Stimulated activated CD4-positive, alpha-beta T cell treated with anti-CD3 and anti-CD28 coated beads, Interleukin-4, amount 100 ng/mL, for 24 hours (primary cell): ENCODE data around the gene KIAA0319L.
"Not testable (repeated sequence)": the region's sequence is repeated elsewhere in the genome, so short reads cannot be mapped to it uniquely, and the experiment has no call there.

Experiments used
- DNase-seq: peaks from one replicate; pipeline ENCODE4 v3.0.0-alpha.2; 2020

KIAA0319L gene

GRCh38 chr1:35477870-35478269 is 79.3 kb downstream of the KIAA0319L start:
- no peak for DNase-seq

- DNase-seq = no peak
Measured at GRCh38 chr1:35475856-35476674, 81.1 kb downstream of the KIAA0319L start.

- DNase-seq = no peak
Measured at GRCh38 chr1:35475356-35475755, 81.8 kb downstream of the KIAA0319L start.

- not testable (repeated sequence) for DNase-seq
Measured at GRCh38 chr1:35473216-35473615, 84.0 kb downstream of the KIAA0319L start.

- no peak for DNase-seq
Measured at GRCh38 chr1:35470977-35471613, 86.1 kb downstream of the KIAA0319L start.

GRCh38 chr1:35466120-35466519 is 91.1 kb downstream of the KIAA0319L start:
- DNase-seq = no peak

- DNase-seq = not testable (repeated sequence)
Measured at GRCh38 chr1:35463749-35464148, 93.5 kb downstream of the KIAA0319L start.

DNA sequence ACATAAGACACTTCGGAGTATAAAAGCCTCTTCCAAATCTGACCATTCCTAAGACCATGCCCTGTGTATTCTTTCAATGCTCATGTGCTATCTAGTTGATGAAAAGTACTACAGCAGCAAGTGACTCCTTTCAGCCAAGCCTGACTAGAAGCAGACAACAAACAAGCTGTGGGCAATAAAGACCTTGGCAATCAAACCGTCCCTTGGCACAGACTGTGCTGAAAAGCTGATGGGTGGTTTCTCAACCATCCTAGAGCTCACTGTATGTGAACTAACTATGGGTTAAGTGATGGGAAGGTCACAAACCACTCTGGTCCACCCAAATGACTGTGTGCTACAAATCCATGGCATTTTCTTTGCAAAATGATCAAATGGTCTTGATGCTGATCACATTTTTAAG is 94.0 kb downstream of the KIAA0319L start:
- no peak for DNase-seq

- DNase-seq = no peak
Measured at GRCh38 chr1:35461966-35462651, 95.1 kb downstream of the KIAA0319L start.

DNA sequence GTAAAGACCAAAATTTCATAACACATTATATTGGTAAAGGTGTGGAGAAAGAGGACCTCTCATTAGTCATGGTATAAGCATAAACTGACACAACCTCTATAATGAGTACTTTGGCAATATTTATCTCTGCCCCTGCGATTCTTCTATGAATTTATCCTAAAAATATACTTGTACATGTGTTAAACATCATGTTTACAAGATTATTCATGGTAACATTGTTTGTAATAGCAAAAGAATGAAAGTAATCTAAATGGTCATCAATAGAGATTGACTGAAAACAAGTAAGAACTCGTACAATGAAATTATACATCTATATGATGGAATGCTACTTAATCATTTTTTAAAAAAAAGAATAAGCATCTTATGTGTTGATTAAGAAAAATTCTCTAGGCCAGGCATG is 96.4 kb downstream of the KIAA0319L start:
- DNase-seq = no peak

GRCh38 chr1:35454616-35455015 is 102.6 kb downstream of the KIAA0319L start:
- no peak for DNase-seq

DNA sequence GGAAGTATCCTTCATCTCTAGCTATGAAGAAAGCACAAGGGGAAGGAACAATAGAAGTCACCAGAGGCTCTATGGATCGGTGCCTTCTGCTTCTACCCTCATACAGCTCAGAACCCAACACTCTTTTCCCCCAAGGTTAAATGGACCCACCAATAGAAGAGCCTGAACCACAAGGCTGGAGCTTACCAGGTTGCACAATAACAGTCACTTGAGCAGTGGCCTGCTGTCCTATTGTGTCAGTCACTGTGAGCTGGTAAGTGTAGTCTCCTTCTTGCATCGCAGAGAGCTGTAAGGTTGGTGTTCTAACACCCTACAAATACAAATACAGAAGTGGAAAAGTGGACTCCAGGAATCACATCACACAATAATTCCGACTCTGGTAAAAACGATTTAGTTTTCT is 103.0 kb downstream of the KIAA0319L start:
- no peak for DNase-seq

DNA sequence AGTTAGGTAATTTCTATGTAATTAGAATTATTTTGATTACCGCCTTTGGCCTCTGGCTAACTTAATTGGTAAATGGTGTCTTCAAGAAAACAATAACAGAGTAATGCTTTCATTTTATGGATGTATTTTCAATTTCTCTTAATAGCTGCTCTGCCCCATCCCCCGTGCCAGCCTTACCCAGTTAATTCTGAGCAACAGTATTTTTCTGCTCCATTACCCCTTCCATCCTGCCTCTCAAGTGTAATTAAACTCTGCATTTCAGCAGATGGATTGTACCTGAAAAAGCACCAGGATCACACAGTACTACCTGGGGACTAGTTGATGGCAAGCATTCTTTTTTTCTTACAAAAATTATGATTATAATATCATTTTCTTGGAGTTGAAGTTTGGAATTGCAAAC is 104.2 kb downstream of the KIAA0319L start:
- DNase-seq = no peak

- DNase-seq = no peak
Measured at GRCh38 chr1:35452106-35452774, 105.0 kb downstream of the KIAA0319L start.

- DNase-seq = peak; percentile 82
Measured at GRCh38 chr1:35451125-35451528, 106.1 kb downstream of the KIAA0319L start.

- DNase-seq = no peak
Measured at GRCh38 chr1:35449334-35450008, 107.7 kb downstream of the KIAA0319L start.

DNA sequence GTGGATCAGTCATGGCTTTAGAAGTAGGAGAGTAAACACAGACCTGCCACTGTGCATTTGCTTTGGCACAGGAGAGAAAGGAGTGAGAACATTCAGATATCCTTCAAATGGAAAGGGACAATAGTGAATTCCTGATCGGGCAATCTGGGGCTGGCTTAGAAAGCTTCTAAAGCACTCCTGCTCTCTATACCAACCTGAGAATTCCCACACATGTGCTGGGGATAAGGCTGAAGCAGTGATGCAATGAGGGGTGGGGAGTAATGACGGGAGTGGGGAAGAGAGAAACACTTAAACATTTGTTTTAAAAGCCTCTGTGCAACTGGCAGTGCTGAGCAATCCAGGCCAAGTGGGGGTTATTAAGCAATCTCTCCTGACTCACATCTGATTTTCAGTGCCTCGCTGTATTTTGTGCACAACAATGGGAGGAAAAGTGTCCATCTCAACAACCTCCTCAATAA is 108.8 kb downstream of the KIAA0319L start:
- no peak for DNase-seq

- no peak for DNase-seq
Measured at GRCh38 chr1:35447278-35447677, 109.9 kb downstream of the KIAA0319L start.

DNA sequence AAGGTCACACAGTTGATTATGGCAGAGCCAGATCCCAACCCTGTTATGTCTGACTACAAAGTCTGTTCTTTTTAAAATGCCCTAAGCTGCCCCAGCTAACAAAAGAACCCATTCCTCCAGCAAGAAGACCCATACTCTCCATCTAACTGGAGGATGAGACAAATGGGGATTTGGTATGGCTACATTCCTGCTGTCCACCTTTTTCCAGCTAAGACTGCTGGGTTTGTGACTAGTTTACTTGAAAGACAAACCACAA is 112.8 kb downstream of the KIAA0319L start:
- DNase-seq = no peak

DNA sequence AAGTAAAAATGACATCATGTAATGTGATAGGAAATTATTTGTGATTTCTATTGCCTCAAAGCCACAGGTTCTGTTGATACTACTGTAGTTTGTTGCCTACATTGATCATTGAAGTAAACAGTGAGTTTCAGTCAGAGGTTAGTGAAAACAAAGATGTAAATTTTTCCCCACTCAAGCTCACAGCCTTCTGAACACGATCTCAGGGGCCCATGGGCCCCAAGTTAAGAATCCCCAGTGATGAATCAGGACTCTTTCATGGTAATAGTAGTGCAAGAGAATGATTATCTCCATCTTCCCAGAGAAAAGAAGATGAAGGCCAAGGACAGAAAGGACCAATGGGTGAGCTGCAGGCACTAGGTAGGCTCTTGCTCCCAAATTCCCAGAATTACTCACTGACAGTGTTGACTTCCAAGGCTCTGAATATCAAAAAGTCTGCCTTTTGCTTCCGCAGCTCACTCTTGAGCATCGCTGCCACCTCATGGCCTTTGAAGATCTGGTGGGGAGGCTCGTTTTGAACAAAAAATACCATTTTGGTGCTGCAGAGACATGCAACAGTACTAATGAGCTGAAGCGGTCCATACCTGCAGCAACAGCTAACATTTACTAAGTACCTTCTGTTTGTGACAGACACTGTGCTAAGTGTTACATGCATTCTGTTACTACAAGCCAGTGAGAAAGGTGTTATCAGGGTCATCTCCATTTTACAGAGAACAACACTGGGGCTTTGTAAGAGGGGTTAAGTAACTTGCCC is 113.3 kb downstream of the KIAA0319L start:
- DNase-seq = no peak

DNA sequence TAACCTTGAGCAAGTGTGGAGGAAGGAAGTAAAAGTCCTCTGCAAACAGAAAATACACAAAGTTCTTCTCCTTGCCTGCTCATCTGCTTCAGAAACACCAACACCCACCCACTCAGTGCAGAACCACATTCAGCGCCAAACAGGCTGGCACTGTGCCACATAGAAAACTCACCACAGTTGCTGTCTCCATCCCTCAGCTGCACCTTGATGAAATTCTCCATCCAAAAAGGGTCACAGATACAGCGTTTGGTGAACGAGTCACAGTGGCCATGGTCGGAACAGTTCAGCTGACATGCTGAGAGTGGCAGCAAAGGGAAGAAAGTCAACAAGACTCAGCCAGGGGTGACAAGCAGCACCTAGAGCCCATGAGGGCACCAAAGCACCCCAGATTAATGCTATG is 114.5 kb downstream of the KIAA0319L start:
- peak; percentile 43 for DNase-seq

GRCh38 chr1:35441926-35442579 is 115.2 kb downstream of the KIAA0319L start:
- DNase-seq = no peak
